IMR-90 (cell line): ENCODE data around the gene AIP. TPM values are rescaled to one million over a fixed set of nuclear protein-coding genes. Genes with fewer than 3 reads are reported as not detected.

ENCODE experiments used
- ATAC-seq: fragments of 200-7000 bp; cut with Tn5 transposase; 2 replicates; pipeline ENCODE4 v1.9.1; 2020; ENCODE audit warnings: low read depth, mild to moderate bottlenecking, moderate library complexity
- BruUV-seq: library from RNA; stranded (reverse); fragments of 400-500 nt; replicated peaks from 2 replicates; lab custom pipeline; 2021; lab: Mats Ljungman, UMichigan
- CTCF ChIA-PET: fragments of 300-600 bp; formaldehyde crosslinking; extraction: SDS; loops from one replicate; lab custom pipeline; 2021; ENCODE audit warnings: antibody characterized with exemption; lab: Yijun Ruan, JAX
- POLR2A ChIA-PET: fragments of 300-600 bp; sonication (Branson Sonifier 250); formaldehyde crosslinking; loops from one replicate; lab custom pipeline; 2022; ENCODE audit warnings: antibody characterized with exemption; ENCODE audit not compliant: unreplicated experiment; lab: Charles Lee
- DNase-seq: peaks from one replicate; pipeline ENCODE4 v3.0.0; 2013
- H2AFZ ChIP-seq: replicated peaks from 2 replicates; pipeline ENCODE3; 2013; ENCODE audit warnings: low read length, mild to moderate bottlenecking; ENCODE audit not compliant: poor library complexity
- H2AK5ac ChIP-seq: 2 replicates; pipeline ENCODE4 v1.6.1; 2013; ENCODE audit warnings: low read depth, low read length, inconsistent platforms
- H2AK9ac ChIP-seq: replicated peaks from 2 replicates; pipeline ENCODE3; 2013; ENCODE audit warnings: mild to moderate bottlenecking, low read depth, low read length, moderate library complexity; ENCODE audit not compliant: poor library complexity
- H2BK120ac ChIP-seq: 2 replicates; pipeline ENCODE4 v1.6.1; 2013; ENCODE audit warnings: low read depth, low read length, inconsistent platforms
- H2BK15ac ChIP-seq: 3 replicates; pipeline ENCODE4 v1.6.1; 2013; ENCODE audit warnings: low read depth, low read length, inconsistent platforms
- H2BK20ac ChIP-seq: 2 replicates; pipeline ENCODE4 v1.6.1; 2013; ENCODE audit warnings: low read depth, mild to moderate bottlenecking, inconsistent platforms, low read length, moderate library complexity
- H2BK5ac ChIP-seq: 2 replicates; pipeline ENCODE4 v1.6.1; 2013; ENCODE audit warnings: mild to moderate bottlenecking, low read depth, low read length, inconsistent platforms; ENCODE audit not compliant: poor library complexity, severe bottlenecking
- H3K14ac ChIP-seq: replicated peaks from 2 replicates; pipeline ENCODE4 v1.6.1; 2013; ENCODE audit warnings: low read depth, low read length, inconsistent platforms
- H3K18ac ChIP-seq: 2 replicates; pipeline ENCODE4 v1.6.1; 2013; ENCODE audit warnings: low read depth, low read length, control low read depth
- H3K23ac ChIP-seq: 2 replicates; pipeline ENCODE4 v1.6.1; 2013; ENCODE audit warnings: low read depth, low read length, inconsistent platforms
- H3K27ac ChIP-seq: 2 replicates; pipeline ENCODE4 v1.5.1; 2013; ENCODE audit warnings: mild to moderate bottlenecking, control low read depth, low read length; ENCODE audit not compliant: insufficient read depth
- H3K27me3 ChIP-seq: 2 replicates; pipeline ENCODE4 v1.6.1; 2013; ENCODE audit warnings: low read length; ENCODE audit not compliant: control insufficient read depth, insufficient read depth
- H3K36me3 ChIP-seq: 2 replicates; pipeline ENCODE4 v1.6.1; 2013; ENCODE audit warnings: low read length, mixed read lengths; ENCODE audit not compliant: control insufficient read depth, insufficient read depth
- H3K4ac ChIP-seq: 2 replicates; pipeline ENCODE4 v1.6.1; 2013; ENCODE audit warnings: low read depth, low read length, inconsistent platforms
- H3K4me1 ChIP-seq: 2 replicates; pipeline ENCODE4 v1.6.1; 2013; ENCODE audit warnings: low read length, mixed read lengths; ENCODE audit not compliant: control insufficient read depth, insufficient read depth
- H3K4me2 ChIP-seq: 2 replicates; pipeline ENCODE4 v1.6.1; 2013; ENCODE audit warnings: low read depth, mild to moderate bottlenecking, control low read depth, low read length, moderate library complexity
- H3K4me3 ChIP-seq: 2 replicates; pipeline ENCODE4 v1.5.1; 2013; ENCODE audit warnings: low read depth, mild to moderate bottlenecking, control low read depth, low read length, moderate library complexity; ENCODE audit not compliant: insufficient read depth
- H3K56ac ChIP-seq: 2 replicates; pipeline ENCODE4 v1.6.1; 2013; ENCODE audit warnings: low read length, inconsistent platforms; ENCODE audit not compliant: insufficient read depth; ENCODE audit errors: extremely low read depth
- H3K79me1 ChIP-seq, 2 experiments: 2 replicates each; pipeline ENCODE4 v1.6.1; 2013; ENCODE audit warnings: low read length in 2 of 2, inconsistent platforms in 1 of 2, low read depth in 1 of 2
- H3K9ac ChIP-seq: 2 replicates; pipeline ENCODE4 v1.6.1; 2013; ENCODE audit warnings: low read depth, low read length, control low read depth
- H3K9me1 ChIP-seq: 2 replicates; pipeline ENCODE4 v1.6.1; 2013; ENCODE audit warnings: low read length, inconsistent platforms; ENCODE audit not compliant: insufficient read depth
- H3K9me3 ChIP-seq: 2 replicates; pipeline ENCODE4 v1.6.1; 2013; ENCODE audit warnings: low read length; ENCODE audit not compliant: control insufficient read depth, insufficient read depth
- H4K20me1 ChIP-seq: 2 replicates; pipeline ENCODE4 v1.6.1; 2013; ENCODE audit warnings: low read length, inconsistent platforms; ENCODE audit not compliant: insufficient read depth
- H4K5ac ChIP-seq: 2 replicates; pipeline ENCODE4 v1.6.1; 2013; ENCODE audit warnings: mild to moderate bottlenecking, low read depth, low read length, control low read depth
- H4K8ac ChIP-seq, 2 experiments: 2 replicates each; pipeline ENCODE4 v1.6.1; 2013; ENCODE audit warnings: low read depth in 2 of 2, low read length in 2 of 2, control low read depth in 1 of 2, inconsistent platforms in 1 of 2
- H4K91ac ChIP-seq: 2 replicates; pipeline ENCODE4 v1.6.1; 2013; ENCODE audit warnings: low read depth, low read length, inconsistent platforms; ENCODE audit not compliant: insufficient read depth
- BHLHE40 ChIP-seq: fragments of 150-350 bp; IDR thresholded peaks from 2 replicates; pipeline ENCODE4 v1.6.1; 2016; ENCODE audit warnings: mild to moderate bottlenecking, low read depth, low read length
- CEBPB ChIP-seq: IDR thresholded peaks from 2 replicates; pipeline ENCODE4 v1.6.1; 2012; ENCODE audit warnings: low read depth, low read length, improper control_type of control experiment
- CHD1 ChIP-seq: IDR thresholded peaks from 2 replicates; pipeline ENCODE4 v1.6.1; 2012; ENCODE audit warnings: low read depth, low read length, improper control_type of control experiment
- MAFK ChIP-seq: IDR thresholded peaks from 2 replicates; pipeline ENCODE4 v1.6.1; 2012; ENCODE audit warnings: low read depth, low read length, improper control_type of control experiment
- MAZ ChIP-seq: IDR thresholded peaks from 2 replicates; pipeline ENCODE4 v1.6.1; 2012; ENCODE audit warnings: low read depth, mild to moderate bottlenecking, low read length, improper control_type of control experiment, moderate library complexity, borderline replicate concordance
- MXI1 ChIP-seq: IDR thresholded peaks from 2 replicates; pipeline ENCODE4 v1.6.1; 2012; ENCODE audit warnings: low read depth, mild to moderate bottlenecking, low read length, moderate library complexity, borderline replicate concordance
- NFE2L2 ChIP-seq: fragments of 150-350 bp; IDR thresholded peaks from 2 replicates; pipeline ENCODE4 v1.6.1; 2016; ENCODE audit warnings: low read depth, mild to moderate bottlenecking, low read length
- POLR2A ChIP-seq: IDR thresholded peaks from 2 replicates; pipeline ENCODE4 v1.6.1; 2012; ENCODE audit warnings: mild to moderate bottlenecking, low read depth, low read length
- RAD21 ChIP-seq: IDR thresholded peaks from 2 replicates; pipeline ENCODE4 v1.6.1; 2012; ENCODE audit warnings: low read length, improper control_type of control experiment
- RCOR1 ChIP-seq: IDR thresholded peaks from 2 replicates; pipeline ENCODE4 v1.6.1; 2012; ENCODE audit warnings: mild to moderate bottlenecking, low read length, improper control_type of control experiment; ENCODE audit not compliant: insufficient replicate concordance
- SMC3 ChIP-seq: fragments of 150-350 bp; IDR thresholded peaks from 2 replicates; pipeline ENCODE4 v1.6.1; 2016; ENCODE audit warnings: low read depth, mild to moderate bottlenecking, antibody characterized with exemption, low read length, moderate library complexity
- USF2 ChIP-seq: fragments of 150-350 bp; IDR thresholded peaks from 2 replicates; pipeline ENCODE4 v1.6.1; 2017; ENCODE audit warnings: mild to moderate bottlenecking, antibody characterized with exemption, low read length, low read depth
- WGBS, 2 experiments: methylation state at CpG; one replicate each; pipeline versions ENCODE4 v1.1.5 to v1.1.7; 2013; ENCODE audit warnings: missing lambda C conversion rate in 2 of 2; ENCODE audit not compliant: insufficient read length in 1 of 2; ENCODE audit errors: extremely low coverage in 2 of 2; 5-methylcytosine and 5-hydroxymethylcytosine counted together
- dilution Hi-C: fragments of 300-500 bp; cut with HindIII; formaldehyde crosslinking; loops from one replicate; pipeline ENCODE4 v1.14.3; 2018; ENCODE audit warnings: low sequenced_read_pairs; ENCODE audit not compliant: unreplicated experiment
- in situ Hi-C: fragments of 300-500 bp; cut with MboI; formaldehyde crosslinking; loops from 3 replicates; pipeline ENCODE4 v1.14.3; 2019; ENCODE audit warnings: low sequenced_read_pairs, inconsistent platforms, mixed read lengths
- intact Hi-C: fragments of 100-400 bp; cut with micrococcal nuclease; formaldehyde crosslinking; loops from 2 replicates; pipeline ENCODE4 v1.10.0; 2022
- polyA plus RNA-seq, 3 experiments: library from polyadenylated mRNA; depleted of rRNA; stranded (reverse); fragments of >200 nt; gene quantifications; 2 replicates each; pipeline ENCODE4 v1.2.3, GENCODE V29; 2012; ENCODE audit warnings: low replicate concordance in 1 of 3
- total RNA-seq: library from RNA; depleted of rRNA; stranded (reverse); fragments of >200 nt; gene quantifications from 2 replicates; pipeline ENCODE4 v1.2.3, GENCODE V29; 2012
- TF ChIP-seq, protein P1 (sequence below): conservative IDR thresholded peaks from 2 replicates; pipeline ENCODE4 v1.5.1; 2012; ENCODE audit warnings: mild to moderate bottlenecking, low read depth, low read length, improper control_type of control experiment
- TF ChIP-seq, protein P2 (sequence below): fragments of 150-350 bp; IDR thresholded peaks from 2 replicates; pipeline ENCODE4 v1.6.1; 2016; ENCODE audit warnings: low read depth, mild to moderate bottlenecking, low read length, moderate library complexity, borderline replicate concordance

AIP gene
- total and polyA plus RNA-seq, 2 of the 4 experiments (the other 2 are of a cell fraction), result 95.5 to 122 TPM

DNA sequence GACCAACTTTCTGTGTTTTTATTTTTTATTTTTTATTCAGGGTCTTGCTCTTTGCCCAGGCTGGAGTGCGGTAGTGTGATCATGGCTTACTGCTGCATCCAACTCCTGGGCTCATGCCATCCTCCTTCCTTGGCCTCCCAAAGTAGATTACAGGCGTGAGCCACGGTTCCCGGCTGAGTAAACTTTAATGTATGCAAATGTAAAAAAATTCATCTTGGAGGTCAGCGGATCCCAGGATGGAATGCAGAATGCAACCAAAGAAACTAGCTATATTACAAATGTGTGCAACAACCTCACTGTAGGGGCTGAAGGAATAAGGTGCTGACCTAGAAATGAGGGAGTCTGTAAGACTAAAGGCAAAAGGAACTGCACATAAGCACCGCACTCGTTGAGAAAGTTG, 31.3 kb downstream of the AIP start:
- ChIA-PET CTCF (no interaction called here), POLR2A (interaction anchor here (0.6 kb wide), 1 partner anchor 107 kb away, joined by 6 read pairs; no protein-coding TSS in a partner anchor)
- Histone ChIP-seq H3K23ac (no peak overlapping the region), H3K9me3 (no peaks in the 10 kb centered on the region), H3K79me1 (no peaks in the 10 kb centered on the region), H3K27ac (no peak overlapping the region), H4K5ac (no peak overlapping the region), H4K91ac (no peak overlapping the region), H4K8ac (no peak overlapping the region), H3K4me3 (no peak overlapping the region), H4K20me1 (no peaks in the 10 kb centered on the region), H2AK5ac (no peak overlapping the region), H3K9me1 (no peaks in the 10 kb centered on the region; the same call in 1 of the 2 replicates), H2BK15ac (no peak overlapping the region), H3K4me1 (no peaks in the 10 kb centered on the region), H2BK20ac (no peak overlapping the region), H3K4me2 (no peak overlapping the region), H3K9ac (no peak overlapping the region), H2BK120ac (no peak overlapping the region), H2AFZ (no peak overlapping the region), H2AK9ac (no peak overlapping the region), H3K36me3 (no peaks in the 10 kb centered on the region), H3K18ac (no peak overlapping the region), H3K56ac (no peak overlapping the region), H3K27me3 (peaks cover 26% of the 10 kb centered on the region), H3K4ac (no peak overlapping the region), H3K14ac (no peak overlapping the region), H2BK5ac (no peak overlapping the region)
- DNase-seq, result no peak
- no CpG with 5 or more reads among the region's 7 CpGs for WGBS, 2 experiments
- ATAC-seq, result no peak
- intact Hi-C loops (no loop called here), dilution Hi-C loops (no loop called here), in situ Hi-C loops (no loop called here)
- TF ChIP-seq POLR2A (no peak), NFE2L2 (no peak), BHLHE40 (no peak), SMC3 (no peak), RCOR1 (no peak), RAD21 (no peak), CEBPB (no peak), CHD1 (no peak), MAZ (no peak), USF2 (no peak), MXI1 (no peak), MAFK (no peak)
- TF ChIP-seq, protein P1, sequence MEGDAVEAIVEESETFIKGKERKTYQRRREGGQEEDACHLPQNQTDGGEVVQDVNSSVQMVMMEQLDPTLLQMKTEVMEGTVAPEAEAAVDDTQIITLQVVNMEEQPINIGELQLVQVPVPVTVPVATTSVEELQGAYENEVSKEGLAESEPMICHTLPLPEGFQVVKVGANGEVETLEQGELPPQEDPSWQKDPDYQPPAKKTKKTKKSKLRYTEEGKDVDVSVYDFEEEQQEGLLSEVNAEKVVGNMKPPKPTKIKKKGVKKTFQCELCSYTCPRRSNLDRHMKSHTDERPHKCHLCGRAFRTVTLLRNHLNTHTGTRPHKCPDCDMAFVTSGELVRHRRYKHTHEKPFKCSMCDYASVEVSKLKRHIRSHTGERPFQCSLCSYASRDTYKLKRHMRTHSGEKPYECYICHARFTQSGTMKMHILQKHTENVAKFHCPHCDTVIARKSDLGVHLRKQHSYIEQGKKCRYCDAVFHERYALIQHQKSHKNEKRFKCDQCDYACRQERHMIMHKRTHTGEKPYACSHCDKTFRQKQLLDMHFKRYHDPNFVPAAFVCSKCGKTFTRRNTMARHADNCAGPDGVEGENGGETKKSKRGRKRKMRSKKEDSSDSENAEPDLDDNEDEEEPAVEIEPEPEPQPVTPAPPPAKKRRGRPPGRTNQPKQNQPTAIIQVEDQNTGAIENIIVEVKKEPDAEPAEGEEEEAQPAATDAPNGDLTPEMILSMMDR, result no peak
- TF ChIP-seq, protein P2, sequence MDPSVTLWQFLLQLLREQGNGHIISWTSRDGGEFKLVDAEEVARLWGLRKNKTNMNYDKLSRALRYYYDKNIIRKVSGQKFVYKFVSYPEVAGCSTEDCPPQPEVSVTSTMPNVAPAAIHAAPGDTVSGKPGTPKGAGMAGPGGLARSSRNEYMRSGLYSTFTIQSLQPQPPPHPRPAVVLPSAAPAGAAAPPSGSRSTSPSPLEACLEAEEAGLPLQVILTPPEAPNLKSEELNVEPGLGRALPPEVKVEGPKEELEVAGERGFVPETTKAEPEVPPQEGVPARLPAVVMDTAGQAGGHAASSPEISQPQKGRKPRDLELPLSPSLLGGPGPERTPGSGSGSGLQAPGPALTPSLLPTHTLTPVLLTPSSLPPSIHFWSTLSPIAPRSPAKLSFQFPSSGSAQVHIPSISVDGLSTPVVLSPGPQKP, result no peak
- no TSS peak for BruUV-seq
